ENCODE data around the gene CFL1.
"Not testable (repeated sequence)": the region's sequence is repeated elsewhere in the genome, so short reads cannot be mapped to it uniquely, and the experiment has no call there.

CFL1 gene

GRCh38 chr11:65892661-65893317 is 34.8 kb upstream of the CFL1 start:
- DNase-seq (peak; percentile 14), ATAC-seq (no peak)
- H3K4me3 Mint-ChIP-seq = peak overlapping the region; percentile 98

GRCh38 chr11:65892137-65892540 is 34.2 kb upstream of the CFL1 start:
- peaks cover 36% of the 10 kb centered on the region for H3K36me3 Mint-ChIP-seq (ENCODE audit: low read depth)
- not testable (repeated sequence) for H3K27me3 Mint-ChIP-seq, H3K9me3 Mint-ChIP-seq
- peak overlapping the region; percentile 98 for H3K4me3 Mint-ChIP-seq
- ATAC-seq = peak; percentile 22
- peak; percentile 61 for DNase-seq
- H3K4me1 Mint-ChIP-seq = peaks cover 77% of the 10 kb centered on the region
- peak overlapping the region; percentile 77 for H3K27ac Mint-ChIP-seq

More at GRCh38 chr11:65892661-65893317, 34.8 kb upstream of the CFL1 start:
- Mint-ChIP-seq H3K27me3 (no peaks in the 10 kb centered on the region), H3K4me1 (peaks cover 78% of the 10 kb centered on the region), H3K36me3 (ENCODE audit: low read depth) (peaks cover 42% of the 10 kb centered on the region), H3K27ac (peak overlapping the region; percentile 77), H3K9me3 (no peaks in the 10 kb centered on the region)

GRCh38 chr11:65891219-65892136 is 33.5 kb upstream of the CFL1 start:
- peaks cover 38% of the 10 kb centered on the region for H3K36me3 Mint-ChIP-seq (ENCODE audit: low read depth)
- ATAC-seq = peak; percentile 11
- H3K4me3 Mint-ChIP-seq = peak overlapping the region; percentile 98

GRCh38 chr11:65890324-65891218 is 32.6 kb upstream of the CFL1 start, which contains the start of gene CCDC85B:
TSS of gene CCDC85B (plus strand) at chr11:65890673. CDS start at chr11:65890784, 111 bp downstream.
- peak; percentile 49 for ATAC-seq
- Mint-ChIP-seq H3K4me1 (peaks cover 73% of the 10 kb centered on the region), H3K36me3 (ENCODE audit: low read depth) (peaks cover 32% of the 10 kb centered on the region), H3K9me3 (no peaks in the 10 kb centered on the region), H3K27ac (peak within 1 kb of the TSS; percentile 91), H3K4me3 (peak within 1 kb of the TSS; percentile 98), H3K27me3 (no peaks in the 10 kb centered on the region)
- DNase-seq = peak; percentile 98

More at GRCh38 chr11:65891219-65892136, 33.5 kb upstream of the CFL1 start:
- Mint-ChIP-seq H3K27me3 (no peaks in the 10 kb centered on the region), H3K4me1 (peaks cover 77% of the 10 kb centered on the region), H3K27ac (peak overlapping the region; percentile 77), H3K9me3 (no peaks in the 10 kb centered on the region)
- DNase-seq = peak; percentile 60

GRCh38 chr11:65888163-65888814 is 30.3 kb upstream of the CFL1 start, which contains the start of gene FIBP:
TSS of gene FIBP (minus strand) at chr11:65888471. CDS start at chr11:65888418, 53 bp downstream.
- ATAC-seq = peak; percentile 60

GRCh38 chr11:65887723-65888162 is 29.8 kb upstream of the CFL1 start:
- H3K27me3 Mint-ChIP-seq = no peaks in the 10 kb centered on the region
- H3K4me3 Mint-ChIP-seq = peak overlapping the region; percentile 98
- peaks cover 65% of the 10 kb centered on the region for H3K4me1 Mint-ChIP-seq
- no peak for ATAC-seq
- H3K36me3 Mint-ChIP-seq (ENCODE audit: low read depth) = peaks cover 38% of the 10 kb centered on the region
- DNase-seq = no peak
- no peaks in the 10 kb centered on the region for H3K9me3 Mint-ChIP-seq
- peak overlapping the region; percentile 91 for H3K27ac Mint-ChIP-seq

More at GRCh38 chr11:65888163-65888814, 30.3 kb upstream of the CFL1 start, which contains the start of gene FIBP:
- Mint-ChIP-seq H3K36me3 (ENCODE audit: low read depth) (peaks cover 41% of the 10 kb centered on the region), H3K4me3 (peak within 1 kb of the TSS; percentile 98), H3K9me3 (no peaks in the 10 kb centered on the region), H3K4me1 (peaks cover 71% of the 10 kb centered on the region), H3K27ac (peak within 1 kb of the TSS; percentile 91), H3K27me3 (no peaks in the 10 kb centered on the region)
- peak; percentile 98 for DNase-seq

GRCh38 chr11:65886826-65887722 is 29.1 kb upstream of the CFL1 start:
- H3K27ac Mint-ChIP-seq = peak overlapping the region; percentile 91
- ATAC-seq (no peak), DNase-seq (no peak)
- no peaks in the 10 kb centered on the region for H3K9me3 Mint-ChIP-seq
- peaks cover 60% of the 10 kb centered on the region for H3K4me1 Mint-ChIP-seq
- no peaks in the 10 kb centered on the region for H3K27me3 Mint-ChIP-seq
- H3K4me3 Mint-ChIP-seq = peak overlapping the region; percentile 98
- peaks cover 31% of the 10 kb centered on the region for H3K36me3 Mint-ChIP-seq (ENCODE audit: low read depth)

GRCh38 chr11:65885808-65886536 is 28.0 kb upstream of the CFL1 start:
- ATAC-seq = no peak
- DNase-seq = no peak
- no peaks in the 10 kb centered on the region for H3K27me3 Mint-ChIP-seq
- peak overlapping the region; percentile 98 for H3K4me3 Mint-ChIP-seq
- peak overlapping the region; percentile 91 for H3K27ac Mint-ChIP-seq
- H3K9me3 Mint-ChIP-seq = no peaks in the 10 kb centered on the region
- H3K36me3 Mint-ChIP-seq (ENCODE audit: low read depth) = peaks cover 28% of the 10 kb centered on the region
- peaks cover 64% of the 10 kb centered on the region for H3K4me1 Mint-ChIP-seq

- peaks cover 28% of the 10 kb centered on the region for H3K36me3 Mint-ChIP-seq (ENCODE audit: low read depth)
- ATAC-seq (no peak), DNase-seq (no peak)
- H3K9me3 Mint-ChIP-seq = no peaks in the 10 kb centered on the region
- H3K27ac Mint-ChIP-seq = no peak overlapping the region
- H3K27me3 Mint-ChIP-seq = no peaks in the 10 kb centered on the region
- no peak overlapping the region for H3K4me3 Mint-ChIP-seq
- peaks cover 70% of the 10 kb centered on the region for H3K4me1 Mint-ChIP-seq
Observed at GRCh38 chr11:65885231-65885630, 27.3 kb upstream of the CFL1 start.

GRCh38 chr11:65884716-65885092 is 26.7 kb upstream of the CFL1 start:
- Mint-ChIP-seq H3K27ac (peak overlapping the region; percentile 64), H3K36me3 (ENCODE audit: low read depth) (peaks cover 28% of the 10 kb centered on the region), H3K27me3 (no peaks in the 10 kb centered on the region), H3K4me3 (no peak overlapping the region), H3K9me3 (no peaks in the 10 kb centered on the region), H3K4me1 (peaks cover 70% of the 10 kb centered on the region)
- ATAC-seq (peak; percentile 47), DNase-seq (peak; percentile 86)

- Mint-ChIP-seq H3K27me3 (no peaks in the 10 kb centered on the region), H3K4me3 (no peak overlapping the region), H3K36me3 (ENCODE audit: low read depth) (peaks cover 28% of the 10 kb centered on the region), H3K27ac (peak overlapping the region; percentile 64), H3K4me1 (peaks cover 70% of the 10 kb centered on the region), H3K9me3 (no peaks in the 10 kb centered on the region)
- no peak for DNase-seq
- ATAC-seq = no peak
Observed at GRCh38 chr11:65883786-65884715, 26.1 kb upstream of the CFL1 start.
